ENCODE measurements around the gene FBLN1.
"Not testable (repeated sequence)": the region's sequence is repeated elsewhere in the genome, so short reads cannot be mapped to it uniquely, and the experiment has no call there.

The FBLN1 gene

GRCh38 chr22:45528046-45528445 is 25.4 kb downstream of the FBLN1 start:
- DNase-seq (ENCODE audit: low spot score) = no peak

- no peak for DNase-seq (ENCODE audit: low spot score)
Observed at GRCh38 chr22:45529105-45529504, 26.4 kb downstream of the FBLN1 start.

GRCh38 chr22:45529971-45530575 is 27.4 kb downstream of the FBLN1 start:
- DNase-seq (ENCODE audit: low spot score) = peak; percentile 63

GRCh38 chr22:45531441-45532234 is 29.0 kb downstream of the FBLN1 start:
- DNase-seq (ENCODE audit: low spot score) = no peak

- DNase-seq (ENCODE audit: low spot score) = no peak
Observed at GRCh38 chr22:45532235-45532631, 29.6 kb downstream of the FBLN1 start.

- DNase-seq (ENCODE audit: low spot score) = no peak
Observed at GRCh38 chr22:45533703-45534102, 31.0 kb downstream of the FBLN1 start.

GRCh38 chr22:45534339-45535192 is 31.9 kb downstream of the FBLN1 start:
- DNase-seq (ENCODE audit: low spot score) = no peak

GRCh38 chr22:45535290-45535689 is 32.6 kb downstream of the FBLN1 start:
- no peak for DNase-seq (ENCODE audit: low spot score)

GRCh38 chr22:45535835-45536234 is 33.2 kb downstream of the FBLN1 start:
- not testable (repeated sequence) for DNase-seq (ENCODE audit: low spot score)

- DNase-seq (ENCODE audit: low spot score) = peak; percentile 77
Observed at GRCh38 chr22:45537734-45538181, 35.1 kb downstream of the FBLN1 start.

GRCh38 chr22:45538281-45538680 is 35.6 kb downstream of the FBLN1 start:
- DNase-seq (ENCODE audit: low spot score) = no peak

- DNase-seq (ENCODE audit: low spot score) = no peak
Observed at GRCh38 chr22:45540122-45540521, 37.4 kb downstream of the FBLN1 start.

GRCh38 chr22:45541382-45541979 is 38.8 kb downstream of the FBLN1 start:
- DNase-seq (ENCODE audit: low spot score) = no peak

- no peak for DNase-seq (ENCODE audit: low spot score)
Observed at GRCh38 chr22:45542001-45542520, 39.4 kb downstream of the FBLN1 start.

- not testable (repeated sequence) for DNase-seq (ENCODE audit: low spot score)
Observed at GRCh38 chr22:45542736-45543135, 40.1 kb downstream of the FBLN1 start.

- no peak for DNase-seq (ENCODE audit: low spot score)
Observed at GRCh38 chr22:45543243-45543642, 40.6 kb downstream of the FBLN1 start.

GRCh38 chr22:45544588-45545170 is 42.0 kb downstream of the FBLN1 start:
- DNase-seq (ENCODE audit: low spot score) = no peak

- no peak for DNase-seq (ENCODE audit: low spot score)
Observed at GRCh38 chr22:45546333-45547015, 43.8 kb downstream of the FBLN1 start.

GRCh38 chr22:45547016-45547345 is 44.3 kb downstream of the FBLN1 start:
- no peak for DNase-seq (ENCODE audit: low spot score)

GRCh38 chr22:45547731-45548130 is 45.0 kb downstream of the FBLN1 start:
- DNase-seq (ENCODE audit: low spot score) = no peak

GRCh38 chr22:45548247-45548840 is 45.7 kb downstream of the FBLN1 start:
- no peak for DNase-seq (ENCODE audit: low spot score)
